HepG2 (cell line): ENCODE data around the gene POLA2. TPM values are rescaled to one million over a fixed set of nuclear protein-coding genes. Genes with fewer than 3 reads are reported as not detected.

Source experiments
- ADNP ChIP-seq: sonication (generic); formaldehyde crosslinking; IDR thresholded peaks from 2 replicates; pipeline ENCODE4 v1.4.0; 2020; ENCODE audit warnings: missing genetic modification reagents
- AKAP8 ChIP-seq: sonication (generic); formaldehyde crosslinking; IDR thresholded peaks from 2 replicates; pipeline ENCODE4 v1.5.1; 2020; ENCODE audit warnings: mild to moderate bottlenecking, missing genetic modification reagents
- EZH2 ChIP-seq: conservative IDR thresholded peaks from 2 replicates; pipeline ENCODE4 v1.6.1; 2012; ENCODE audit warnings: mild to moderate bottlenecking, low read depth, low read length, moderate library complexity
- GFI1 ChIP-seq: sonication (generic); formaldehyde crosslinking; IDR thresholded peaks from 2 replicates; pipeline ENCODE4 v1.5.0; 2020; ENCODE audit warnings: missing genetic modification reagents, mild to moderate bottlenecking, borderline replicate concordance
- HNRNPH1 ChIP-seq: fragments of 200-400 bp; formaldehyde crosslinking; optimal IDR thresholded peaks from 2 replicates; pipeline ENCODE3; 2017; ENCODE audit warnings: mild to moderate bottlenecking, low read depth, low read length
- KDM2A ChIP-seq: sonication (generic); formaldehyde crosslinking; IDR thresholded peaks from 2 replicates; pipeline ENCODE4 v1.4.0; 2020; ENCODE audit warnings: low read depth, missing genetic modification reagents, borderline replicate concordance
- MIER3 ChIP-seq: IDR thresholded peaks from 2 replicates; pipeline ENCODE4 v1.6.1; 2016; ENCODE audit warnings: missing compliant biosample characterization, borderline replicate concordance
- PHF21A ChIP-seq: sonication (generic); formaldehyde crosslinking; IDR thresholded peaks from 2 replicates; pipeline ENCODE4 v1.5.0; 2020; ENCODE audit warnings: mild to moderate bottlenecking, missing genetic modification reagents
- POLR2AphosphoS5 ChIP-seq: IDR thresholded peaks from 2 replicates; pipeline ENCODE4 v1.6.1; 2012; ENCODE audit warnings: low read depth, low read length
- PRDM4 ChIP-seq: sonication (generic); formaldehyde crosslinking; IDR thresholded peaks from 2 replicates; pipeline ENCODE4 v1.9.0; 2021; ENCODE audit warnings: missing genetic modification reagents, borderline replicate concordance
- RCOR2 ChIP-seq: IDR thresholded peaks from 2 replicates; pipeline ENCODE4 v1.6.1; 2016; ENCODE audit warnings: missing biosample characterization, missing genetic modification reagents
- RELA ChIP-seq: sonication (generic); formaldehyde crosslinking; IDR thresholded peaks from 2 replicates; pipeline ENCODE4 v1.4.0; 2020; ENCODE audit warnings: missing genetic modification reagents
- RFX1 ChIP-seq: fragments of 450-650 bp; IDR thresholded peaks from 2 replicates; pipeline ENCODE4 v1.6.1; 2017
- RFXANK ChIP-seq: IDR thresholded peaks from 2 replicates; pipeline ENCODE4 v1.6.1; 2016
- SKI ChIP-seq: fragments of 450-650 bp; IDR thresholded peaks from one replicate; pipeline ENCODE4 v1.6.1; 2018; ENCODE audit warnings: mild to moderate bottlenecking; ENCODE audit not compliant: partially characterized antibody
- SP5 ChIP-seq: IDR thresholded peaks from 2 replicates; pipeline ENCODE4 v1.6.1; 2016; ENCODE audit warnings: low read depth, borderline replicate concordance
- SRSF1 ChIP-seq: fragments of 200-400 bp; formaldehyde crosslinking; optimal IDR thresholded peaks from 2 replicates; pipeline ENCODE3; 2017; ENCODE audit warnings: mild to moderate bottlenecking, low read depth, low read length, moderate library complexity
- TEAD3 ChIP-seq: optimal IDR thresholded peaks from 2 replicates; pipeline ENCODE3; 2016; ENCODE audit warnings: borderline replicate concordance
- ZBTB3 ChIP-seq: sonication (generic); formaldehyde crosslinking; IDR thresholded peaks from 2 replicates; pipeline ENCODE4 v1.4.0; 2020; ENCODE audit warnings: low read depth, mild to moderate bottlenecking, moderate library complexity, missing genetic modification reagents, borderline replicate concordance
- ZBTB46 ChIP-seq: sonication (generic); formaldehyde crosslinking; IDR thresholded peaks from 2 replicates; pipeline ENCODE4 v1.4.0; 2020; ENCODE audit warnings: mild to moderate bottlenecking, missing genetic modification reagents, borderline replicate concordance
- ZFP36L1 ChIP-seq: sonication (generic); formaldehyde crosslinking; IDR thresholded peaks from 2 replicates; pipeline ENCODE4 v1.8.0; 2022; ENCODE audit warnings: mild to moderate bottlenecking, missing genetic modification reagents, moderate library complexity
- ZMAT3 ChIP-seq: sonication (generic); formaldehyde crosslinking; conservative IDR thresholded peaks from 2 replicates; pipeline ENCODE4 v1.7.0; 2021; ENCODE audit warnings: missing genetic modification reagents
- ZNF224 ChIP-seq: sonication (generic); formaldehyde crosslinking; IDR thresholded peaks from 2 replicates; pipeline ENCODE4 v1.5.0; 2020; ENCODE audit warnings: mild to moderate bottlenecking, missing genetic modification reagents
- ZNF225 ChIP-seq: sonication (generic); formaldehyde crosslinking; IDR thresholded peaks from 2 replicates; pipeline ENCODE4 v1.4.0; 2020; ENCODE audit warnings: mild to moderate bottlenecking, missing genetic modification reagents
- ZNF326 ChIP-seq: sonication (generic); formaldehyde crosslinking; IDR thresholded peaks from 2 replicates; pipeline ENCODE4 v1.4.0; 2020; ENCODE audit warnings: missing genetic modification reagents, borderline replicate concordance
- ZXDC ChIP-seq: sonication (generic); formaldehyde crosslinking; IDR thresholded peaks from 2 replicates; pipeline ENCODE4 v1.5.0; 2020; ENCODE audit warnings: mild to moderate bottlenecking, missing genetic modification reagents
- polyA plus RNA-seq, 8 experiments: library from polyadenylated mRNA; depleted of rRNA in 3 of 8; stranded (reverse) in 7 of 8; unstranded in 1 of 8; fragments of >200 nt; fragmentation: Illumina TruSeq in 4 of 8; extraction: Trizol in 4 of 8; gene quantifications; 2 replicates each; pipeline versions ENCODE4 v1.2.1 to v1.2.3, GENCODE V29; 2011 to 2016; ENCODE audit warnings: low read depth in 4 of 8, missing spikeins in 1 of 8, mixed read lengths in 1 of 8; ENCODE audit not compliant: insufficient read depth in 1 of 8
- total RNA-seq, 5 experiments: library from RNA; depleted of rRNA; stranded (reverse); fragments of >200 nt; fragmentation: Illumina TruSeq; extraction: Trizol; gene quantifications; 2 replicates each; pipeline ENCODE4 v1.2.3, GENCODE V29; 2016; ENCODE audit warnings: low read depth in 1 of 5

Gene POLA2
- total and polyA plus RNA-seq, 2 of the 13 experiments (the other 11 are each of a cell fraction or from before 2014, with no cell fraction given) = 9.7 to 15.6 TPM

GRCh38 chr11:65315204-65315865 lies 53.6 kb downstream of the POLA2 start (continued):
- TF ChIP-seq MIER3 (CRISPR knock-in tag) = 0 out of 2 replicates have a peak, but pooled peaks have one; percentile 32
- peak; percentile 45; the same call in 1 of the 2 replicates for TF ChIP-seq RELA (CRISPR knock-in tag)
- no peak for TF ChIP-seq EZH2
- TF ChIP-seq RCOR2 (CRISPR knock-in tag) = no peak; the same call in 1 of the 2 replicates
- no peak for TF ChIP-seq ADNP (CRISPR knock-in tag)
- peak; percentile 57 for TF ChIP-seq SRSF1
- no peak for TF ChIP-seq POLR2AphosphoS5
- TF ChIP-seq ZBTB3 (CRISPR knock-in tag) = no peak
- no peak for TF ChIP-seq ZNF224 (CRISPR knock-in tag)
- TF ChIP-seq ZMAT3 = peak; percentile 17; the same call in 1 of the 2 replicates
- TF ChIP-seq RFX1 = no peak
- TF ChIP-seq RFXANK = no peak
- TF ChIP-seq ZFP36L1 (CRISPR knock-in tag) = peak; percentile 71; the same call in 1 of the 2 replicates
- no peak for TF ChIP-seq ZNF225 (CRISPR knock-in tag)
- TF ChIP-seq PHF21A (CRISPR knock-in tag) = peak; percentile 61; the same call in 1 of the 2 replicates
- TF ChIP-seq ZBTB46 (CRISPR knock-in tag) = no peak
- 0 out of 2 replicates have a peak, but pooled peaks have one; percentile 27 for TF ChIP-seq AKAP8 (CRISPR knock-in tag)
- no peak for TF ChIP-seq SKI
- TF ChIP-seq HNRNPH1 = no peak
- no peak for TF ChIP-seq ZXDC (CRISPR knock-in tag)
- no peak for TF ChIP-seq ZNF326
- no peak for TF ChIP-seq PRDM4 (CRISPR knock-in tag)
- TF ChIP-seq KDM2A = peak; percentile 67; the same call in 1 of the 2 replicates
- peak; percentile 43 for TF ChIP-seq TEAD3
- TF ChIP-seq SP5 (CRISPR knock-in tag) = no peak
- peak; percentile 16; the same call in 1 of the 2 replicates for TF ChIP-seq GFI1 (CRISPR knock-in tag)
